IMR-90 (cell line): ENCODE measurements around the gene PSMB2. TPM values are rescaled to one million over a fixed set of nuclear protein-coding genes. Genes with fewer than 3 reads are reported as not detected.

Experiments used
- ATAC-seq: fragments of 200-7000 bp; cut with Tn5 transposase; 2 replicates; pipeline ENCODE4 v1.9.1; 2020; ENCODE audit warnings: low read depth, mild to moderate bottlenecking, moderate library complexity
- BruUV-seq: library from RNA; stranded (reverse); fragments of 400-500 nt; replicated peaks from 2 replicates; lab custom pipeline; 2021; lab: Mats Ljungman, UMichigan
- CTCF ChIA-PET: fragments of 300-600 bp; formaldehyde crosslinking; extraction: SDS; loops from one replicate; lab custom pipeline; 2021; ENCODE audit warnings: antibody characterized with exemption; lab: Yijun Ruan, JAX
- POLR2A ChIA-PET: fragments of 300-600 bp; sonication (Branson Sonifier 250); formaldehyde crosslinking; loops from one replicate; lab custom pipeline; 2022; ENCODE audit warnings: antibody characterized with exemption; ENCODE audit not compliant: unreplicated experiment; lab: Charles Lee
- DNase-seq: peaks from one replicate; pipeline ENCODE4 v3.0.0; 2013
- H2AFZ ChIP-seq: replicated peaks from 2 replicates; pipeline ENCODE3; 2013; ENCODE audit warnings: low read length, mild to moderate bottlenecking; ENCODE audit not compliant: poor library complexity
- H2AK5ac ChIP-seq: 2 replicates; pipeline ENCODE4 v1.6.1; 2013; ENCODE audit warnings: low read depth, low read length, inconsistent platforms
- H2AK9ac ChIP-seq: replicated peaks from 2 replicates; pipeline ENCODE3; 2013; ENCODE audit warnings: mild to moderate bottlenecking, low read depth, low read length, moderate library complexity; ENCODE audit not compliant: poor library complexity
- H2BK120ac ChIP-seq: 2 replicates; pipeline ENCODE4 v1.6.1; 2013; ENCODE audit warnings: low read depth, low read length, inconsistent platforms
- H2BK15ac ChIP-seq: 3 replicates; pipeline ENCODE4 v1.6.1; 2013; ENCODE audit warnings: low read depth, low read length, inconsistent platforms
- H2BK20ac ChIP-seq: 2 replicates; pipeline ENCODE4 v1.6.1; 2013; ENCODE audit warnings: low read depth, mild to moderate bottlenecking, inconsistent platforms, low read length, moderate library complexity
- H2BK5ac ChIP-seq: 2 replicates; pipeline ENCODE4 v1.6.1; 2013; ENCODE audit warnings: mild to moderate bottlenecking, low read depth, low read length, inconsistent platforms; ENCODE audit not compliant: poor library complexity, severe bottlenecking
- H3K14ac ChIP-seq: replicated peaks from 2 replicates; pipeline ENCODE4 v1.6.1; 2013; ENCODE audit warnings: low read depth, low read length, inconsistent platforms
- H3K18ac ChIP-seq: 2 replicates; pipeline ENCODE4 v1.6.1; 2013; ENCODE audit warnings: low read depth, low read length, control low read depth
- H3K23ac ChIP-seq: 2 replicates; pipeline ENCODE4 v1.6.1; 2013; ENCODE audit warnings: low read depth, low read length, inconsistent platforms
- H3K27ac ChIP-seq: 2 replicates; pipeline ENCODE4 v1.5.1; 2013; ENCODE audit warnings: mild to moderate bottlenecking, control low read depth, low read length; ENCODE audit not compliant: insufficient read depth
- H3K27me3 ChIP-seq: 2 replicates; pipeline ENCODE4 v1.6.1; 2013; ENCODE audit warnings: low read length; ENCODE audit not compliant: control insufficient read depth, insufficient read depth
- H3K36me3 ChIP-seq: 2 replicates; pipeline ENCODE4 v1.6.1; 2013; ENCODE audit warnings: low read length, mixed read lengths; ENCODE audit not compliant: control insufficient read depth, insufficient read depth
- H3K4ac ChIP-seq: 2 replicates; pipeline ENCODE4 v1.6.1; 2013; ENCODE audit warnings: low read depth, low read length, inconsistent platforms
- H3K4me1 ChIP-seq: 2 replicates; pipeline ENCODE4 v1.6.1; 2013; ENCODE audit warnings: low read length, mixed read lengths; ENCODE audit not compliant: control insufficient read depth, insufficient read depth
- H3K4me2 ChIP-seq: 2 replicates; pipeline ENCODE4 v1.6.1; 2013; ENCODE audit warnings: low read depth, mild to moderate bottlenecking, control low read depth, low read length, moderate library complexity
- H3K4me3 ChIP-seq: 2 replicates; pipeline ENCODE4 v1.5.1; 2013; ENCODE audit warnings: low read depth, mild to moderate bottlenecking, control low read depth, low read length, moderate library complexity; ENCODE audit not compliant: insufficient read depth
- H3K56ac ChIP-seq: 2 replicates; pipeline ENCODE4 v1.6.1; 2013; ENCODE audit warnings: low read length, inconsistent platforms; ENCODE audit not compliant: insufficient read depth; ENCODE audit errors: extremely low read depth
- H3K79me1 ChIP-seq, 2 experiments: 2 replicates each; pipeline ENCODE4 v1.6.1; 2013; ENCODE audit warnings: low read length in 2 of 2, inconsistent platforms in 1 of 2, low read depth in 1 of 2
- H3K9ac ChIP-seq: 2 replicates; pipeline ENCODE4 v1.6.1; 2013; ENCODE audit warnings: low read depth, low read length, control low read depth
- H3K9me1 ChIP-seq: 2 replicates; pipeline ENCODE4 v1.6.1; 2013; ENCODE audit warnings: low read length, inconsistent platforms; ENCODE audit not compliant: insufficient read depth
- H3K9me3 ChIP-seq: 2 replicates; pipeline ENCODE4 v1.6.1; 2013; ENCODE audit warnings: low read length; ENCODE audit not compliant: control insufficient read depth, insufficient read depth
- H4K20me1 ChIP-seq: 2 replicates; pipeline ENCODE4 v1.6.1; 2013; ENCODE audit warnings: low read length, inconsistent platforms; ENCODE audit not compliant: insufficient read depth
- H4K5ac ChIP-seq: 2 replicates; pipeline ENCODE4 v1.6.1; 2013; ENCODE audit warnings: mild to moderate bottlenecking, low read depth, low read length, control low read depth
- H4K8ac ChIP-seq, 2 experiments: 2 replicates each; pipeline ENCODE4 v1.6.1; 2013; ENCODE audit warnings: low read depth in 2 of 2, low read length in 2 of 2, control low read depth in 1 of 2, inconsistent platforms in 1 of 2
- H4K91ac ChIP-seq: 2 replicates; pipeline ENCODE4 v1.6.1; 2013; ENCODE audit warnings: low read depth, low read length, inconsistent platforms; ENCODE audit not compliant: insufficient read depth
- BHLHE40 ChIP-seq: fragments of 150-350 bp; IDR thresholded peaks from 2 replicates; pipeline ENCODE4 v1.6.1; 2016; ENCODE audit warnings: mild to moderate bottlenecking, low read depth, low read length
- CEBPB ChIP-seq: IDR thresholded peaks from 2 replicates; pipeline ENCODE4 v1.6.1; 2012; ENCODE audit warnings: low read depth, low read length, improper control_type of control experiment
- CHD1 ChIP-seq: IDR thresholded peaks from 2 replicates; pipeline ENCODE4 v1.6.1; 2012; ENCODE audit warnings: low read depth, low read length, improper control_type of control experiment
- ELK1 ChIP-seq: fragments of 150-350 bp; IDR thresholded peaks from 2 replicates; pipeline ENCODE4 v1.6.1; 2016; ENCODE audit warnings: low read depth, mild to moderate bottlenecking, low read length, moderate library complexity, borderline replicate concordance
- FOS ChIP-seq: fragments of 150-350 bp; IDR thresholded peaks from 2 replicates; pipeline ENCODE4 v1.6.1; 2016; ENCODE audit warnings: low read depth, low read length
- MAFK ChIP-seq: IDR thresholded peaks from 2 replicates; pipeline ENCODE4 v1.6.1; 2012; ENCODE audit warnings: low read depth, low read length, improper control_type of control experiment
- MAZ ChIP-seq: IDR thresholded peaks from 2 replicates; pipeline ENCODE4 v1.6.1; 2012; ENCODE audit warnings: low read depth, mild to moderate bottlenecking, low read length, improper control_type of control experiment, moderate library complexity, borderline replicate concordance
- NFE2L2 ChIP-seq: fragments of 150-350 bp; IDR thresholded peaks from 2 replicates; pipeline ENCODE4 v1.6.1; 2016; ENCODE audit warnings: low read depth, mild to moderate bottlenecking, low read length
- POLR2A ChIP-seq: IDR thresholded peaks from 2 replicates; pipeline ENCODE4 v1.6.1; 2012; ENCODE audit warnings: mild to moderate bottlenecking, low read depth, low read length
- RAD21 ChIP-seq: IDR thresholded peaks from 2 replicates; pipeline ENCODE4 v1.6.1; 2012; ENCODE audit warnings: low read length, improper control_type of control experiment
- RCOR1 ChIP-seq: IDR thresholded peaks from 2 replicates; pipeline ENCODE4 v1.6.1; 2012; ENCODE audit warnings: mild to moderate bottlenecking, low read length, improper control_type of control experiment; ENCODE audit not compliant: insufficient replicate concordance
- RFX5 ChIP-seq: IDR thresholded peaks from 2 replicates; pipeline ENCODE4 v1.8.0; 2012; ENCODE audit warnings: low read depth, mild to moderate bottlenecking, low read length, moderate library complexity
- WGBS, 2 experiments: methylation state at CpG; one replicate each; pipeline versions ENCODE4 v1.1.5 to v1.1.7; 2013; ENCODE audit warnings: missing lambda C conversion rate in 2 of 2; ENCODE audit not compliant: insufficient read length in 1 of 2; ENCODE audit errors: extremely low coverage in 2 of 2; 5-methylcytosine and 5-hydroxymethylcytosine counted together
- dilution Hi-C: fragments of 300-500 bp; cut with HindIII; formaldehyde crosslinking; loops from one replicate; pipeline ENCODE4 v1.14.3; 2018; ENCODE audit warnings: low sequenced_read_pairs; ENCODE audit not compliant: unreplicated experiment
- in situ Hi-C: fragments of 300-500 bp; cut with MboI; formaldehyde crosslinking; loops from 3 replicates; pipeline ENCODE4 v1.14.3; 2019; ENCODE audit warnings: low sequenced_read_pairs, inconsistent platforms, mixed read lengths
- intact Hi-C: fragments of 100-400 bp; cut with micrococcal nuclease; formaldehyde crosslinking; loops from 2 replicates; pipeline ENCODE4 v1.10.0; 2022
- polyA plus RNA-seq, 3 experiments: library from polyadenylated mRNA; depleted of rRNA; stranded (reverse); fragments of >200 nt; gene quantifications; 2 replicates each; pipeline ENCODE4 v1.2.3, GENCODE V29; 2012; ENCODE audit warnings: low replicate concordance in 1 of 3
- total RNA-seq: library from RNA; depleted of rRNA; stranded (reverse); fragments of >200 nt; gene quantifications from 2 replicates; pipeline ENCODE4 v1.2.3, GENCODE V29; 2012
- TF ChIP-seq, protein P1 (sequence below): fragments of 150-350 bp; IDR thresholded peaks from 2 replicates; pipeline ENCODE4 v1.6.1; 2017; ENCODE audit warnings: mild to moderate bottlenecking, antibody characterized with exemption, low read length, low read depth

PSMB2 gene
- total and polyA plus RNA-seq, 2 of the 4 experiments (the other 2 are of a cell fraction) = 23.8 to 86.2 TPM

- Histone ChIP-seq H4K91ac (no peak overlapping the region), H2AK9ac (no peak overlapping the region), H3K56ac (no peak overlapping the region), H4K20me1 (peaks cover 8% of the 10 kb centered on the region; the same call in 1 of the 2 replicates), H2BK15ac (no peak overlapping the region), H2AK5ac (no peak overlapping the region), H4K8ac (no peak overlapping the region), H3K9me1 (peaks cover 6% of the 10 kb centered on the region), H3K9ac (no peak overlapping the region), H3K4ac (no peak overlapping the region), H2AFZ (no peak overlapping the region), H3K4me3 (no peak overlapping the region), H3K27me3 (no peaks in the 10 kb centered on the region), H2BK20ac (no peak overlapping the region), H3K79me1 (peaks cover 9 to 64% of the 10 kb centered on the region in 2 experiments), H3K9me3 (no peaks in the 10 kb centered on the region), H2BK5ac (no peak overlapping the region), H3K27ac (no peak overlapping the region), H3K23ac (no peak overlapping the region), H3K14ac (no peak overlapping the region), H2BK120ac (no peak overlapping the region), H3K4me1 (peaks cover 6% of the 10 kb centered on the region; the same call in 1 of the 2 replicates), H3K4me2 (no peak overlapping the region), H3K36me3 (peaks cover 8% of the 10 kb centered on the region), H3K18ac (no peak overlapping the region), H4K5ac (no peak overlapping the region)
- in situ Hi-C loops = no loop called here
- ATAC-seq (no peak), DNase-seq (no peak)
- dilution Hi-C loops = no loop called here
- TF ChIP-seq BHLHE40 (no peak), ELK1 (no peak), POLR2A (no peak), CHD1 (no peak), CEBPB (no peak), MAZ (no peak), RAD21 (no peak), RCOR1 (no peak), FOS (no peak), NFE2L2 (no peak), RFX5 (no peak), MAFK (no peak)
- TF ChIP-seq, protein P1, sequence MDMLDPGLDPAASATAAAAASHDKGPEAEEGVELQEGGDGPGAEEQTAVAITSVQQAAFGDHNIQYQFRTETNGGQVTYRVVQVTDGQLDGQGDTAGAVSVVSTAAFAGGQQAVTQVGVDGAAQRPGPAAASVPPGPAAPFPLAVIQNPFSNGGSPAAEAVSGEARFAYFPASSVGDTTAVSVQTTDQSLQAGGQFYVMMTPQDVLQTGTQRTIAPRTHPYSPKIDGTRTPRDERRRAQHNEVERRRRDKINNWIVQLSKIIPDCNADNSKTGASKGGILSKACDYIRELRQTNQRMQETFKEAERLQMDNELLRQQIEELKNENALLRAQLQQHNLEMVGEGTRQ = no peak
- no CpG with 5 or more reads among the region's 2 CpGs for WGBS, 2 experiments
- intact Hi-C loops = no loop called here
- POLR2A ChIA-PET = no interaction called here
- CTCF ChIA-PET = interaction anchor here (0.6 kb wide), 1 partner anchor 90 kb away, joined by 3 read pairs; no protein-coding TSS in a partner anchor
- BruUV-seq = no TSS peak
Observed at GRCh38 chr1:35553851-35554250, 87.5 kb downstream of the PSMB2 start.
